ENCODE results near the gene IRF4.
"Not testable (repeated sequence)": the region's sequence is repeated elsewhere in the genome, so short reads cannot be mapped to it uniquely, and the experiment has no call there.

Gene IRF4

GRCh38 chr6:366389-367297 lies 24.9 kb upstream of the IRF4 start:
- no peak for DNase-seq (ENCODE audit: low read depth)

- DNase-seq (ENCODE audit: low read depth) = no peak
These were observed 24.2 kb upstream of the IRF4 start for GRCh38 chr6:367298-367794.

- no peak for DNase-seq (ENCODE audit: low read depth)
These were observed 23.5 kb upstream of the IRF4 start for GRCh38 chr6:367891-368630.

- no peak for DNase-seq (ENCODE audit: low read depth)
These were observed 21.8 kb upstream of the IRF4 start for GRCh38 chr6:369559-370431.

- no peak for DNase-seq (ENCODE audit: low read depth)
These were observed 21.0 kb upstream of the IRF4 start for GRCh38 chr6:370555-370954.

- not testable (repeated sequence) for DNase-seq (ENCODE audit: low read depth)
These were observed 19.7 kb upstream of the IRF4 start for GRCh38 chr6:371851-372250.

- DNase-seq (ENCODE audit: low read depth) = no peak
These were observed 19.1 kb upstream of the IRF4 start for GRCh38 chr6:372336-372911.

- no peak for DNase-seq (ENCODE audit: low read depth)
These were observed 18.5 kb upstream of the IRF4 start for GRCh38 chr6:373031-373430.

GRCh38 chr6:373773-374724 lies 17.5 kb upstream of the IRF4 start:
- DNase-seq (ENCODE audit: low read depth) = no peak

- no peak for DNase-seq (ENCODE audit: low read depth)
These were observed 16.6 kb upstream of the IRF4 start for GRCh38 chr6:374956-375355.

GRCh38 chr6:376827-377640 lies 14.5 kb upstream of the IRF4 start:
- DNase-seq (ENCODE audit: low read depth) = no peak

- DNase-seq (ENCODE audit: low read depth) = not testable (repeated sequence)
These were observed 13.9 kb upstream of the IRF4 start for GRCh38 chr6:377641-378020.

- DNase-seq (ENCODE audit: low read depth) = no peak
These were observed 13.2 kb upstream of the IRF4 start for GRCh38 chr6:378090-378957.

GRCh38 chr6:378958-379409 lies 12.6 kb upstream of the IRF4 start:
- no peak for DNase-seq (ENCODE audit: low read depth)

GRCh38 chr6:379410-380181 lies 12.0 kb upstream of the IRF4 start:
- DNase-seq (ENCODE audit: low read depth) = no peak

- DNase-seq (ENCODE audit: low read depth) = no peak
These were observed 11.0 kb upstream of the IRF4 start for GRCh38 chr6:380234-381218.

All from activated T-cell treated with anti-CD3 and anti-CD28 coated beads for 24 hours (primary cell).